Measurements from ENCODE around the gene RHBG. TPM values are rescaled to one million over a fixed set of nuclear protein-coding genes. Genes with fewer than 3 reads are reported as not detected.

Gene RHBG
- total RNA-seq, 4 donors from 2014 or later: not detected

GRCh38 chr1:156429313-156430060 lies 60.5 kb downstream of the RHBG start:
- Histone ChIP-seq H3K27ac (replicated peaks in 1 of 4) (no peak overlapping the region), H3K36me3 (no peaks in the 10 kb centered on the region), H3K4me3 (no peak overlapping the region), H3K9me3 (no peaks in the 10 kb centered on the region), H3K4me1 (no peaks in the 10 kb centered on the region), H3K27me3 (peaks cover 0 to 100% (median 46%) of the 10 kb centered on the region in 4 donors)
- intact Hi-C loops (cut with DNase I): no loop called here
- no peak for TF ChIP-seq EP300 (IDR thresholded peaks at IDR 0.05)
- no peak for TF ChIP-seq POLR2AphosphoS5 (IDR thresholded peaks at IDR 0.05)
- no peak for TF ChIP-seq CTCF (IDR thresholded peaks at IDR 0.05)
- TF ChIP-seq POLR2A (IDR thresholded peaks at IDR 0.05; ENCODE audit: low read depth): no peak
- 11% methylated on average over 13 of the region's 13 CpGs for WGBS
- DNase-seq (ENCODE audit: extremely low spot score): no peak

GRCh38 chr1:156430303-156430702 lies 61.3 kb downstream of the RHBG start:
- no peak overlapping the region for H3K27ac ChIP-seq (replicated peaks in 1 of 4)
- no peaks in the 10 kb centered on the region for H3K36me3 ChIP-seq
- H3K9me3 ChIP-seq: no peaks in the 10 kb centered on the region
- H3K4me3 ChIP-seq: no peak overlapping the region
- TF ChIP-seq EP300 (IDR thresholded peaks at IDR 0.05) (no peak), CTCF (IDR thresholded peaks at IDR 0.05) (no peak), POLR2AphosphoS5 (IDR thresholded peaks at IDR 0.05) (no peak), POLR2A (IDR thresholded peaks at IDR 0.05; ENCODE audit: low read depth) (no peak)
- 19% methylated on average over 7 of the region's 7 CpGs for WGBS
- intact Hi-C loops (cut with DNase I): no loop called here
- no peak for DNase-seq (ENCODE audit: extremely low spot score)
- peaks cover 0 to 100% (median 55%) of the 10 kb centered on the region in 4 donors for H3K27me3 ChIP-seq
- H3K4me1 ChIP-seq: peaks cover 2 to 3% (median 3%) of the 10 kb centered on the region in 4 donors

DNA sequence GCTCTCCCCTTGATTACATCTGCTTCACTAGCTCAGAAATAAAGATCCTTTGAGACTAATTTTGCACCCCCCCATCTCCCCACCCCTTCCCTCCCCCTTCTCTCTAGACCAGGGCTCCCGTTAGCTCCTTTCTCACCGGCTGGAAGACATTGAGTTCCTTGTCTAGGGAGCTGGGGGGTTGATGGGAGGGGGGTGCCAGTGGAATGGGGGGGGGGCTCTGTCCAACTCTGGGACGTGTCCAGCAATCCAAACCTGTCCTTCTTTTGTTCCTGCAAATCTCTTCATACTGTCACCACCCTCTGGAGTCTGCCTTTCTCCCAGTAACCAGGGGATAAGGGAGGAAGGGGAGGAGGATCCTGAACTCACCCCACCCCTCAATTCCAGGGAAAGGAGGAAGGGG lies 61.9 kb downstream of the RHBG start:
- Histone ChIP-seq H3K9me3 (no peaks in the 10 kb centered on the region), H3K4me1 (peaks cover 8 to 9% (median 9%) of the 10 kb centered on the region in 4 donors), H3K4me3 (no peak overlapping the region), H3K36me3 (no peaks in the 10 kb centered on the region), H3K27ac (replicated peaks in 1 of 4) (no peak overlapping the region), H3K27me3 (peaks cover 0 to 100% (median 60%) of the 10 kb centered on the region in 4 donors)
- TF ChIP-seq EP300 (IDR thresholded peaks at IDR 0.05) (no peak), POLR2AphosphoS5 (IDR thresholded peaks at IDR 0.05) (no peak), CTCF (IDR thresholded peaks at IDR 0.05) (no peak)
- intact Hi-C loops (cut with DNase I): no loop called here
- no peak for DNase-seq (ENCODE audit: extremely low spot score)
- WGBS: 20% methylated on average over 3 of the region's 3 CpGs

GRCh38 chr1:156431366-156431765 lies 62.4 kb downstream of the RHBG start:
- intact Hi-C loops (cut with DNase I): no loop called here
- TF ChIP-seq EP300 (IDR thresholded peaks at IDR 0.05) (no peak), CTCF (IDR thresholded peaks at IDR 0.05) (no peak), POLR2AphosphoS5 (IDR thresholded peaks at IDR 0.05) (no peak), POLR2A (IDR thresholded peaks at IDR 0.05; ENCODE audit: low read depth) (no peak)
- Histone ChIP-seq H3K27me3 (peaks cover 3 to 100% (median 65%) of the 10 kb centered on the region in 4 donors), H3K4me1 (peaks cover 11 to 14% (median 14%) of the 10 kb centered on the region in 4 donors), H3K9me3 (no peaks in the 10 kb centered on the region), H3K27ac (replicated peaks in 1 of 4) (no peak overlapping the region), H3K4me3 (no peak overlapping the region), H3K36me3 (no peaks in the 10 kb centered on the region)
- WGBS: 60% methylated on average over 4 of the region's 4 CpGs
- no peak for DNase-seq (ENCODE audit: extremely low spot score)
